ENCODE measurements around the gene ACAD11. TPM values are rescaled to one million over a fixed set of nuclear protein-coding genes. Genes with fewer than 3 reads are reported as not detected.
"Not testable (repeated sequence)": the region's sequence is repeated elsewhere in the genome, so short reads cannot be mapped to it uniquely, and the experiment has no call there.

The ACAD11 gene
- total RNA-seq, 1 experiment from 2014 or later = 15.4 TPM

DNA sequence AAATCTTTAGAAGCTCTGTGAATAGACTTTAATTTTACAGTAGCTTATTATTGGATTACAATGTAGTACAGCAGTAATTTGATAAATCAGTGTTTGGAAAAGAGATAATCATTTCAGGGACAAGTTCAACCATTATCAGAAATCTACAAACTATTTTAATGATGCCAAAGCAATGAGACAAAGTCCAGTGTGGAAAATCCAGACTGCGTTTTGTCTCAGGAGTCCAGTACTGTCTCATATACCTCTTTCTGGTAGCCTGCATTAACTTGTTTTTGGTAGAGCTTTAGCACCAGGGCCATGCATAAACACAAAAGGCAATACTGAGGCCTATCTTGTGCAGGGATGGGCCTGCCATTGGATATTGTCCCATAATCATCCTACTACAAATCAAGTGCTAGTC, 42.8 kb downstream of the ACAD11 start:
- no peak for TF ChIP-seq POLR2AphosphoS5 (IDR thresholded peaks at IDR 0.05; ENCODE audit: low read depth, low read length)
- TF ChIP-seq, protein P1, sequence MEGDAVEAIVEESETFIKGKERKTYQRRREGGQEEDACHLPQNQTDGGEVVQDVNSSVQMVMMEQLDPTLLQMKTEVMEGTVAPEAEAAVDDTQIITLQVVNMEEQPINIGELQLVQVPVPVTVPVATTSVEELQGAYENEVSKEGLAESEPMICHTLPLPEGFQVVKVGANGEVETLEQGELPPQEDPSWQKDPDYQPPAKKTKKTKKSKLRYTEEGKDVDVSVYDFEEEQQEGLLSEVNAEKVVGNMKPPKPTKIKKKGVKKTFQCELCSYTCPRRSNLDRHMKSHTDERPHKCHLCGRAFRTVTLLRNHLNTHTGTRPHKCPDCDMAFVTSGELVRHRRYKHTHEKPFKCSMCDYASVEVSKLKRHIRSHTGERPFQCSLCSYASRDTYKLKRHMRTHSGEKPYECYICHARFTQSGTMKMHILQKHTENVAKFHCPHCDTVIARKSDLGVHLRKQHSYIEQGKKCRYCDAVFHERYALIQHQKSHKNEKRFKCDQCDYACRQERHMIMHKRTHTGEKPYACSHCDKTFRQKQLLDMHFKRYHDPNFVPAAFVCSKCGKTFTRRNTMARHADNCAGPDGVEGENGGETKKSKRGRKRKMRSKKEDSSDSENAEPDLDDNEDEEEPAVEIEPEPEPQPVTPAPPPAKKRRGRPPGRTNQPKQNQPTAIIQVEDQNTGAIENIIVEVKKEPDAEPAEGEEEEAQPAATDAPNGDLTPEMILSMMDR (IDR thresholded peaks at IDR 0.05) = no peak
- TF ChIP-seq SIN3A (IDR thresholded peaks at IDR 0.05; ENCODE audit: borderline replicate concordance, insufficient read depth, low read depth, low read length) = no peak
- TF ChIP-seq, protein P2, sequence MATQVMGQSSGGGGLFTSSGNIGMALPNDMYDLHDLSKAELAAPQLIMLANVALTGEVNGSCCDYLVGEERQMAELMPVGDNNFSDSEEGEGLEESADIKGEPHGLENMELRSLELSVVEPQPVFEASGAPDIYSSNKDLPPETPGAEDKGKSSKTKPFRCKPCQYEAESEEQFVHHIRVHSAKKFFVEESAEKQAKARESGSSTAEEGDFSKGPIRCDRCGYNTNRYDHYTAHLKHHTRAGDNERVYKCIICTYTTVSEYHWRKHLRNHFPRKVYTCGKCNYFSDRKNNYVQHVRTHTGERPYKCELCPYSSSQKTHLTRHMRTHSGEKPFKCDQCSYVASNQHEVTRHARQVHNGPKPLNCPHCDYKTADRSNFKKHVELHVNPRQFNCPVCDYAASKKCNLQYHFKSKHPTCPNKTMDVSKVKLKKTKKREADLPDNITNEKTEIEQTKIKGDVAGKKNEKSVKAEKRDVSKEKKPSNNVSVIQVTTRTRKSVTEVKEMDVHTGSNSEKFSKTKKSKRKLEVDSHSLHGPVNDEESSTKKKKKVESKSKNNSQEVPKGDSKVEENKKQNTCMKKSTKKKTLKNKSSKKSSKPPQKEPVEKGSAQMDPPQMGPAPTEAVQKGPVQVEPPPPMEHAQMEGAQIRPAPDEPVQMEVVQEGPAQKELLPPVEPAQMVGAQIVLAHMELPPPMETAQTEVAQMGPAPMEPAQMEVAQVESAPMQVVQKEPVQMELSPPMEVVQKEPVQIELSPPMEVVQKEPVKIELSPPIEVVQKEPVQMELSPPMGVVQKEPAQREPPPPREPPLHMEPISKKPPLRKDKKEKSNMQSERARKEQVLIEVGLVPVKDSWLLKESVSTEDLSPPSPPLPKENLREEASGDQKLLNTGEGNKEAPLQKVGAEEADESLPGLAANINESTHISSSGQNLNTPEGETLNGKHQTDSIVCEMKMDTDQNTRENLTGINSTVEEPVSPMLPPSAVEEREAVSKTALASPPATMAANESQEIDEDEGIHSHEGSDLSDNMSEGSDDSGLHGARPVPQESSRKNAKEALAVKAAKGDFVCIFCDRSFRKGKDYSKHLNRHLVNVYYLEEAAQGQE (IDR thresholded peaks at IDR 0.05; ENCODE audit: insufficient read depth in 1 of 2, low read depth in 2 of 2, low read length in 1 of 2) = no peak
- no peak for TF ChIP-seq TCF7L2 (IDR thresholded peaks at IDR 0.05; ENCODE audit: low read depth, low read length)
- no peak overlapping the region for H3K27ac ChIP-seq (ENCODE audit: low read length)
- no peak overlapping the region for H3K4me3 ChIP-seq (ENCODE audit: low read depth in 2 of 2, low read length in 2 of 2)
- BruUV-seq (replicated peaks) = no TSS peak
- H3K36me3 ChIP-seq (ENCODE audit: control insufficient read depth, insufficient read depth, low read length) = 0 out of 2 replicates have a peak, but pooled peaks cover 2% of the 10 kb centered on the region
- ChIA-PET CTCF (no interaction called here), POLR2A (interaction anchor here (0.7 kb wide), 1 partner anchor 21 kb away, joined by 3 read pairs; no protein-coding TSS in a partner anchor)
- in situ Hi-C loops (cut with HindIII; ENCODE audit: low pct_unique_long_range_greater_than_20kb, low sequenced_read_pairs) = no loop called here
- no peaks in the 10 kb centered on the region for H3K27me3 ChIP-seq (ENCODE audit: control insufficient read depth, insufficient read depth, low read length)
- ATAC-seq (no peak), DNase-seq (ENCODE audit: low read depth, low spot score) (no peak)
- H3K9me3 ChIP-seq (ENCODE audit: control insufficient read depth, insufficient read depth, low read depth, low read length) = no peaks in the 10 kb centered on the region
- intact Hi-C loops (cut with micrococcal nuclease; ENCODE audit: unreplicated experiment) = no loop called here
- H3K4me1 ChIP-seq (ENCODE audit: control insufficient read depth, insufficient read depth, low read length) = no peaks in the 10 kb centered on the region

DNA sequence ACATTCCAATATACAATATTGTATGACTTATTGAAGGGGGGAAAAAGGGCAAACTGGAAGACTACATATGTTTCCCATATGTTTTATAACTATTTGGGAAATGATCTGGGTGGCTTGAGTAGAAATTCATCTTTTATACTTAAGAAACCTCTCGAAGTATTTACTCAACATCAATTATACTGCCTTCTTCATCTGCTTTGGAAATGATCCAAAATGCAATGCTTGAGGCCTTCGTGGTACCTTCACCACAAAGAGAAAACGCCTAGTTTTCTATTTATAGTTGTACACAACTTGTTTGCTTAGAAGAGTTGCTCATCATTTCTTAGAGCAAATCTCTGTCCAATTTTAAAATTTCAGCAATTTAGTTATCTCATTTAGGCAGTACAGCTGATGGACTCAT, 43.7 kb downstream of the ACAD11 start:
- no peak overlapping the region for H3K4me3 ChIP-seq (ENCODE audit: low read depth in 2 of 2, low read length in 2 of 2)
- no peaks in the 10 kb centered on the region for H3K4me1 ChIP-seq (ENCODE audit: control insufficient read depth, insufficient read depth, low read length)
- BruUV-seq (replicated peaks) = no TSS peak
- no peak for ATAC-seq
- no peak for DNase-seq (ENCODE audit: low read depth, low spot score)
- ChIA-PET POLR2A (interaction anchor here (0.7 kb wide), 1 partner anchor 20 kb away, joined by 3 read pairs; no protein-coding TSS in a partner anchor), CTCF (no interaction called here)
- TF ChIP-seq TCF7L2 (IDR thresholded peaks at IDR 0.05; ENCODE audit: low read depth, low read length) = no peak
- no peak for TF ChIP-seq POLR2AphosphoS5 (IDR thresholded peaks at IDR 0.05; ENCODE audit: low read depth, low read length)
- TF ChIP-seq SIN3A (IDR thresholded peaks at IDR 0.05; ENCODE audit: borderline replicate concordance, insufficient read depth, low read depth, low read length) = no peak
- TF ChIP-seq, protein P2 (IDR thresholded peaks at IDR 0.05; ENCODE audit: insufficient read depth in 1 of 2, low read depth in 2 of 2, low read length in 1 of 2) = no peak
- TF ChIP-seq, protein P1 (IDR thresholded peaks at IDR 0.05) = no peak
- H3K27me3 ChIP-seq (ENCODE audit: control insufficient read depth, insufficient read depth, low read length) = no peaks in the 10 kb centered on the region
- intact Hi-C loops (cut with micrococcal nuclease; ENCODE audit: unreplicated experiment) = no loop called here
- H3K36me3 ChIP-seq (ENCODE audit: control insufficient read depth, insufficient read depth, low read length) = 0 out of 2 replicates have a peak, but pooled peaks cover under 1% of the 10 kb centered on the region
- H3K9me3 ChIP-seq (ENCODE audit: control insufficient read depth, insufficient read depth, low read depth, low read length) = no peaks in the 10 kb centered on the region
- no peak overlapping the region for H3K27ac ChIP-seq (ENCODE audit: low read length)
- in situ Hi-C loops (cut with HindIII; ENCODE audit: low pct_unique_long_range_greater_than_20kb, low sequenced_read_pairs) = no loop called here

DNA sequence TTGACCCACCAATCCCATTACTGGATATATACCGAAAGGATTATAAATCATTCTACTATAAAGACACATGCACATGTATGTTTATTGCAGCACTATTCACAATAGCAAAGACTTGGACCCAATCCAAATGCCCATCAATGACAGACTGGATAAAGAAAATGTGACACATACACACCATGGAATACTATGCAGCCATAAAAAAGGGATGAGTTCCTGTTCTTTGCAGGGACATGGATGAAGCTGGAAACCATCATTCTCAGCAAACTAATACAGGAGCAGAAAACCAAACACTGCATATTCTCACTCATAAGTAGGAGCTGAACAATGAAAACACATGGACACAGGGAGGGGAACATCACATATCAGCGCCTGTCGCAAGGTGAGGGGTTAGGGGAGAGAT, 44.3 kb downstream of the ACAD11 start:
- H3K27ac ChIP-seq (ENCODE audit: low read length); H3K4me3 ChIP-seq (ENCODE audit: low read depth in 2 of 2, low read length in 2 of 2); CTCF ChIA-PET; intact Hi-C loops (cut with micrococcal nuclease; ENCODE audit: unreplicated experiment); DNase-seq (ENCODE audit: low read depth, low spot score); H3K4me1 ChIP-seq (ENCODE audit: control insufficient read depth, insufficient read depth, low read length); BruUV-seq (replicated peaks); in situ Hi-C loops (cut with HindIII; ENCODE audit: low pct_unique_long_range_greater_than_20kb, low sequenced_read_pairs); H3K9me3 ChIP-seq (ENCODE audit: control insufficient read depth, insufficient read depth, low read depth, low read length); H3K36me3 ChIP-seq (ENCODE audit: control insufficient read depth, insufficient read depth, low read length); H3K27me3 ChIP-seq (ENCODE audit: control insufficient read depth, insufficient read depth, low read length); ATAC-seq: not testable (repeated sequence)
- POLR2A ChIA-PET = interaction anchor here (0.6 kb wide), 1 partner anchor 20 kb away, joined by 3 read pairs; no protein-coding TSS in a partner anchor
